K562 (cell line): ENCODE results near the gene CCNDBP1. TPM values are rescaled to one million over a fixed set of nuclear protein-coding genes. Genes with fewer than 3 reads are reported as not detected.
"Not testable (repeated sequence)": the region's sequence is repeated elsewhere in the genome, so short reads cannot be mapped to it uniquely, and the experiment has no call there.

Experiments used
- ATAC-seq: fragments of 200-7000 bp; cut with Tn5 transposase; 3 replicates; pipeline ENCODE4 v1.9.1; 2020; ENCODE audit warnings: moderate library complexity
- BruUV-seq: library from RNA; stranded (reverse); fragments of 400-500 nt; replicated peaks from 2 replicates; lab custom pipeline; 2021; lab: Mats Ljungman, UMichigan
- CTCF ChIA-PET: fragments of 300-600 bp; formaldehyde crosslinking; extraction: SDS; loops from one replicate; lab custom pipeline; 2021; ENCODE audit warnings: low intra/inter-chr PET ratio; lab: Yijun Ruan, JAX
- POLR2A ChIA-PET: fragments of 300-600, 350-650 bp; sonication (Branson Sonifier 250); formaldehyde crosslinking; extraction: SDS; loops from one replicate; lab custom pipeline; 2021; ENCODE audit warnings: antibody characterized with exemption, inconsistent platforms; lab: Yijun Ruan, JAX
- DNase-seq, 4 experiments: peaks; one replicate each; pipeline versions ENCODE4 v3.0.0 to v3.0.0-alpha.2; 2011 to 2018; ENCODE audit warnings: low spot score in 3 of 4, mixed read lengths in 3 of 4; ENCODE audit errors: extremely low read depth in 1 of 4
- FAIRE-seq: peaks from 2 replicates; lab custom pipeline; 2011; peaks lifted over from hg19 to GRCh38; lab: Jason Lieb, UNC
- H2AFZ ChIP-seq: 2 replicates; pipeline ENCODE4 v1.6.0; 2011; ENCODE audit warnings: low read depth, low read length, control low read depth, inconsistent platforms
- H3K27ac ChIP-seq: fragments of 200-600 bp; 3 replicates; pipeline ENCODE4 v1.8.0; 2011; ENCODE audit warnings: low read depth, mild to moderate bottlenecking, control low read depth, inconsistent platforms, low read length, moderate library complexity, mixed read lengths; ENCODE audit errors: extremely low read depth
- H3K27me3 ChIP-seq, 2 experiments: fragments of 300-600 bp in 1 of 2; 2 replicates in 1 of 2; 3 replicates in 1 of 2; pipeline versions ENCODE4 v1.6.0 to v1.8.0; 2011; ENCODE audit warnings: inconsistent platforms in 2 of 2, low read length in 2 of 2, mild to moderate bottlenecking in 1 of 2, mixed read lengths in 1 of 2, moderate library complexity in 1 of 2; ENCODE audit not compliant: control insufficient read depth in 2 of 2, insufficient read depth in 2 of 2
- H3K36me3 ChIP-seq: fragments of 300-600 bp; 3 replicates; pipeline ENCODE4 v1.8.0; 2011; ENCODE audit warnings: mild to moderate bottlenecking, low read length, inconsistent platforms; ENCODE audit not compliant: control insufficient read depth, insufficient read depth
- H3K4me1 ChIP-seq, 2 experiments: fragments of 200-600 bp in 1 of 2; replicated peaks in 1 of 2; 2 replicates in 1 of 2; 3 replicates in 1 of 2; pipeline versions ENCODE4 v1.5.1 to v1.8.0; 2011; ENCODE audit warnings: inconsistent platforms in 2 of 2, low read length in 2 of 2, mild to moderate bottlenecking in 1 of 2, mixed read lengths in 1 of 2, moderate library complexity in 1 of 2; ENCODE audit not compliant: control insufficient read depth in 2 of 2, insufficient read depth in 2 of 2
- H3K4me2 ChIP-seq: 2 replicates; pipeline ENCODE4 v1.6.1; 2011; ENCODE audit warnings: low read length, control low read depth, inconsistent platforms, mixed read lengths; ENCODE audit not compliant: insufficient read depth
- H3K4me3 ChIP-seq: fragments of 200-600 bp; sonication (generic), shearing (Covaris generic); 2 replicates; pipeline ENCODE4 v1.5.1; 2016; ENCODE audit warnings: control low read depth, inconsistent platforms
- H3K79me2 ChIP-seq: fragments of 200-600 bp; 3 replicates; pipeline ENCODE4 v1.8.0; 2011; ENCODE audit warnings: low read length, inconsistent platforms; ENCODE audit not compliant: control insufficient read depth, insufficient read depth
- H3K9ac ChIP-seq, 2 experiments: 2 replicates each; pipeline versions ENCODE4 v1.6.0 to v1.6.1; 2011; ENCODE audit warnings: low read depth in 2 of 2, low read length in 2 of 2, control low read depth in 1 of 2, inconsistent platforms in 1 of 2, mild to moderate bottlenecking in 1 of 2, mixed read lengths in 1 of 2; ENCODE audit not compliant: insufficient read depth in 1 of 2
- H3K9me1 ChIP-seq: one replicate; pipeline ENCODE4 v1.6.0; 2011; ENCODE audit warnings: inconsistent platforms, mild to moderate bottlenecking, low read length, moderate library complexity; ENCODE audit not compliant: control insufficient read depth, insufficient read depth
- H3K9me3 ChIP-seq: replicated peaks from 2 replicates; pipeline ENCODE4 v1.5.1; 2011; ENCODE audit warnings: low read depth, low read length, inconsistent platforms; ENCODE audit not compliant: control insufficient read depth, insufficient read depth
- H4K20me1 ChIP-seq: replicated peaks from 2 replicates; pipeline ENCODE4 v1.6.1; 2011; ENCODE audit warnings: low read length, inconsistent platforms, mixed read lengths; ENCODE audit not compliant: control insufficient read depth, insufficient read depth
- TRIM28 ChIP-seq: fragments of 450-650 bp; IDR thresholded peaks from 2 replicates; pipeline ENCODE4 v1.6.1; 2017
- ZFP36 ChIP-seq: fragments of 150-350 bp; IDR thresholded peaks from 2 replicates; pipeline ENCODE4 v1.6.1; 2018; ENCODE audit warnings: low read length, low read depth; ENCODE audit not compliant: partially characterized antibody
- ZNF766 ChIP-seq: fragments of 200-800 bp; sonication (Bioruptor generic); conservative IDR thresholded peaks from 2 replicates; pipeline ENCODE4 v1.6.1; 2016; ENCODE audit warnings: missing genetic modification characterization, missing compliant biosample characterization
- WGBS: fragments of 100-300 bp; shearing (Covaris generic); methylation state at CpG from one replicate; pipeline ENCODE4 v1.1.6; 2016; ENCODE audit warnings: low coverage, mixed read lengths; ENCODE audit not compliant: insufficient coverage; ENCODE audit errors: missing lambda C conversion rate; 5-methylcytosine and 5-hydroxymethylcytosine counted together
- in situ Hi-C: fragments of 300-500 bp; cut with MboI; formaldehyde crosslinking; loops from 4 replicates; pipeline ENCODE4 v1.15.0; 2018; ENCODE audit warnings: inconsistent platforms, mixed read lengths
- intact Hi-C: fragments of 100-400 bp; cut with micrococcal nuclease; formaldehyde crosslinking; loops from 2 replicates; pipeline ENCODE4 v1.14.2; 2022
- polyA plus RNA-seq, 8 experiments: library from polyadenylated mRNA; depleted of rRNA in 4 of 8; stranded (reverse) in 5 of 8; unstranded in 3 of 8; fragments of >200 nt; fragmentation: Nextera tagmentation in 2 of 8; fragmentation: Illumina TruSeq in 1 of 8; extraction: Ambion mirVana in 2 of 8; extraction: Trizol in 1 of 8; gene quantifications; 2 replicates each; pipeline versions ENCODE4 v1.2.1 to v1.2.3, GENCODE V29; 2011 to 2014; ENCODE audit warnings: inconsistent platforms in 1 of 8, missing spikeins in 1 of 8
- total RNA-seq, 7 experiments: library from RNA; depleted of rRNA in 6 of 7; stranded (reverse); fragments of >200 nt in 6 of 7; fragmentation: Illumina TruSeq in 2 of 7; extraction: Trizol in 2 of 7; gene quantifications; 2 replicates each; pipeline versions ENCODE4 v1.2.1 to v1.2.3, GENCODE V29; 2011 to 2021; ENCODE audit warnings: low replicate concordance in 1 of 7
- TF ChIP-seq, protein P1 (sequence below): fragments of 450-650 bp; IDR thresholded peaks from 2 replicates; pipeline ENCODE4 v1.6.1; 2018; ENCODE audit warnings: mild to moderate bottlenecking, low read depth; ENCODE audit not compliant: partially characterized antibody

CCNDBP1 gene
- total and polyA plus RNA-seq, 9 of the 15 experiments (the other 6 are each of a cell fraction or from before 2014, with no cell fraction given): 37.0 to 111 (median 55.5) TPM

GRCh38 chr15:43197773-43198172 is 12.6 kb downstream of the CCNDBP1 start:
- H3K9me1 ChIP-seq, FAIRE-seq, H4K20me1 ChIP-seq, DNase-seq, ATAC-seq, H3K4me1 ChIP-seq, BruUV-seq, in situ Hi-C loops, H3K27ac ChIP-seq, H3K4me2 ChIP-seq, intact Hi-C loops, H3K9me3 ChIP-seq, H3K4me3 ChIP-seq, H3K79me2 ChIP-seq, H3K9ac ChIP-seq, H2AFZ ChIP-seq, H3K27me3 ChIP-seq: not testable (repeated sequence)
- peak; percentile 82 for TF ChIP-seq ZNF766
- ChIA-PET CTCF (interaction anchor here (0.7 kb wide), 1 partner anchor 490 kb away, joined by 3 read pairs; no protein-coding TSS in a partner anchor), POLR2A (interaction anchor here (0.7 to 1.4 kb wide), 2 partner anchors 12 to 78 kb away, joined by 3 to 4 read pairs; no protein-coding TSS in a partner anchor)
- peaks cover 34% of the 10 kb centered on the region for H3K36me3 ChIP-seq
- 50% methylated on average over 3 of the region's 3 CpGs for WGBS

DNA sequence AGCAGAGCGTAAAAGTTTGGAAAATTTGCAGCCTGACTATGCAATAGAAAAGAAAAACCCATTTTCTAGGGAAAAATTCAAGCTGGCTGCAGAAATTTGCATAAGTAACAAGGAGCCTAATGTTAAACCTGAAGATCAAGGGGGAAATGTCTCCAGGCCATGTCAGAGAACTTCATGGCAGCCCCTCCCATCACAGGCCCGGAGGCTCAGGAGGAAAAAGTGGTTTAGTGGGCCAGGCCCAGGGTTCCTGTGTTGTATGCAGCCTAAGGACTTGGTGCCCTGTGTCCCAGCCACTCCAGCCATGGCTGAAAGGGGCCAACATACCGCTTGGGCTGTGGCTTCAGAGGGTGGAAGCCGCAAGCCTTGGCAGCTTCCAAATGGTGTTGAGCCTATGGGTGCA is 13.4 kb downstream of the CCNDBP1 start:
- H2AFZ ChIP-seq, intact Hi-C loops, H3K4me1 ChIP-seq, DNase-seq, H3K4me2 ChIP-seq, BruUV-seq, H3K27ac ChIP-seq, H3K9me1 ChIP-seq, H3K9ac ChIP-seq, H3K79me2 ChIP-seq, H3K9me3 ChIP-seq, CTCF ChIA-PET, H3K27me3 ChIP-seq, ATAC-seq, in situ Hi-C loops, H3K4me3 ChIP-seq, H4K20me1 ChIP-seq, FAIRE-seq: not testable (repeated sequence)
- TF ChIP-seq, protein P1, sequence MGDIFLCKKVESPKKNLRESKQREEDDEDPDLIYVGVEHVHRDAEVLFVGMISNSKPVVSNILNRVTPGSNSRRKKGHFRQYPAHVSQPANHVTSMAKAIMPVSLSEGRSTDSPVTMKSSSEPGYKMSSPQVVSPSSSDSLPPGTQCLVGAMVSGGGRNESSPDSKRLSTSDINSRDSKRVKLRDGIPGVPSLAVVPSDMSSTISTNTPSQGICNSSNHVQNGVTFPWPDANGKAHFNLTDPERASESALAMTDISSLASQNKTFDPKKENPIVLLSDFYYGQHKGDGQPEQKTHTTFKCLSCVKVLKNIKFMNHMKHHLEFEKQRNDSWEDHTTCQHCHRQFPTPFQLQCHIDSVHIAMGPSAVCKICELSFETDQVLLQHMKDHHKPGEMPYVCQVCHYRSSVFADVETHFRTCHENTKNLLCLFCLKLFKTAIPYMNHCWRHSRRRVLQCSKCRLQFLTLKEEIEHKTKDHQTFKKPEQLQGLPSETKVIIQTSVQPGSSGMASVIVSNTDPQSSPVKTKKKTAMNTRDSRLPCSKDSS: peak; percentile 14
- TF ChIP-seq ZFP36 (peak; percentile 66), TRIM28 (peak; percentile 64; the same call in 1 of the 2 replicates)
- H3K36me3 ChIP-seq: peaks cover 28% of the 10 kb centered on the region
- 45% methylated on average over 4 of the region's 4 CpGs for WGBS
- POLR2A ChIA-PET: interaction anchor here (0.8 to 1.4 kb wide), 2 partner anchors 11 to 13 kb away, joined by 4 to 7 read pairs; partner anchors contain the start of gene CCNDBP1
